ENCODE measurements around the gene CPSF2.

The CPSF2 gene

GRCh38 chr14:92121670-92122350 lies at the start of gene CPSF2, which contains the start of gene NDUFB1:
CPSF2 (plus strand) TSS chr14:92121969; CDS start chr14:92130985, 9,016 bp downstream.
NDUFB1 (minus strand) TSS chr14:92121706; CDS start chr14:92117637, 4,069 bp downstream.
- peak; percentile 61 for DNase-seq (ENCODE audit: low read depth)

GRCh38 chr14:92074555-92074954 lies 47.2 kb upstream of the CPSF2 start:
- DNase-seq (ENCODE audit: low read depth), result no peak

- DNase-seq (ENCODE audit: low read depth), result no peak
Measured at GRCh38 chr14:92088494-92088893, 33.3 kb upstream of the CPSF2 start.

GRCh38 chr14:92093320-92093719 lies 28.4 kb upstream of the CPSF2 start:
- no peak for DNase-seq (ENCODE audit: low read depth)

GRCh38 chr14:92099802-92100201 lies 22.0 kb upstream of the CPSF2 start:
- DNase-seq (ENCODE audit: low read depth), result no peak

GRCh38 chr14:92103363-92103989 lies 18.3 kb upstream of the CPSF2 start:
- no peak for DNase-seq (ENCODE audit: low read depth)

- DNase-seq (ENCODE audit: low read depth), result peak; percentile 8
Measured at GRCh38 chr14:92105073-92105892, 16.5 kb upstream of the CPSF2 start.

GRCh38 chr14:92105893-92106142 lies 16.0 kb upstream of the CPSF2 start:
- DNase-seq (ENCODE audit: low read depth), result no peak

- peak; percentile 87 for DNase-seq (ENCODE audit: low read depth)
Measured at GRCh38 chr14:92106143-92106926, 15.4 kb upstream of the CPSF2 start, which contains the start of gene ATXN3. ATXN3 (minus strand) TSS chr14:92106582; CDS start chr14:92106552, 30 bp downstream.

- DNase-seq (ENCODE audit: low read depth), result no peak
Measured at GRCh38 chr14:92108345-92109254, 13.2 kb upstream of the CPSF2 start.

- no peak for DNase-seq (ENCODE audit: low read depth)
Measured at GRCh38 chr14:92109490-92109889, 12.3 kb upstream of the CPSF2 start.

GRCh38 chr14:92121207-92121669 lies 531 bp upstream of the CPSF2 start:
- peak; percentile 8 for DNase-seq (ENCODE audit: low read depth)

GRCh38 chr14:92122351-92122677 lies 545 bp downstream of the CPSF2 start:
- DNase-seq (ENCODE audit: low read depth), result no peak

GRCh38 chr14:92122761-92123160 lies 992 bp downstream of the CPSF2 start:
- DNase-seq (ENCODE audit: low read depth), result no peak

GRCh38 chr14:92134456-92134855 lies 12.7 kb downstream of the CPSF2 start:
- DNase-seq (ENCODE audit: low read depth), result no peak

- no peak for DNase-seq (ENCODE audit: low read depth)
Measured at GRCh38 chr14:92135269-92135668, 13.5 kb downstream of the CPSF2 start.

- DNase-seq (ENCODE audit: low read depth), result no peak
Measured at GRCh38 chr14:92143309-92143708, 21.5 kb downstream of the CPSF2 start.

GRCh38 chr14:92143962-92144361 lies 22.2 kb downstream of the CPSF2 start:
- DNase-seq (ENCODE audit: low read depth), result no peak

GRCh38 chr14:92144708-92145107 lies 22.9 kb downstream of the CPSF2 start:
- DNase-seq (ENCODE audit: low read depth), result no peak

- no peak for DNase-seq (ENCODE audit: low read depth)
Measured at GRCh38 chr14:92153581-92153980, 31.8 kb downstream of the CPSF2 start.

GRCh38 chr14:92154283-92154942 lies 32.6 kb downstream of the CPSF2 start:
- no peak for DNase-seq (ENCODE audit: low read depth)

Measured in HS-5 (cell line).